IMR-90 (cell line): ENCODE results near the gene KNCN. TPM values are rescaled to one million over a fixed set of nuclear protein-coding genes. Genes with fewer than 3 reads are reported as not detected.

Experiments used
- ATAC-seq: fragments of 200-7000 bp; cut with Tn5 transposase; 2 replicates; pipeline ENCODE4 v1.9.1; 2020; ENCODE audit warnings: low read depth, mild to moderate bottlenecking, moderate library complexity
- BruUV-seq: library from RNA; stranded (reverse); fragments of 400-500 nt; replicated peaks from 2 replicates; lab custom pipeline; 2021; lab: Mats Ljungman, UMichigan
- CTCF ChIA-PET: fragments of 300-600 bp; formaldehyde crosslinking; extraction: SDS; loops from one replicate; lab custom pipeline; 2021; ENCODE audit warnings: antibody characterized with exemption; lab: Yijun Ruan, JAX
- POLR2A ChIA-PET: fragments of 300-600 bp; sonication (Branson Sonifier 250); formaldehyde crosslinking; loops from one replicate; lab custom pipeline; 2022; ENCODE audit warnings: antibody characterized with exemption; ENCODE audit not compliant: unreplicated experiment; lab: Charles Lee
- DNase-seq: peaks from one replicate; pipeline ENCODE4 v3.0.0; 2013
- H2AFZ ChIP-seq: replicated peaks from 2 replicates; pipeline ENCODE3; 2013; ENCODE audit warnings: low read length, mild to moderate bottlenecking; ENCODE audit not compliant: poor library complexity
- H2AK5ac ChIP-seq: 2 replicates; pipeline ENCODE4 v1.6.1; 2013; ENCODE audit warnings: low read depth, low read length, inconsistent platforms
- H2AK9ac ChIP-seq: replicated peaks from 2 replicates; pipeline ENCODE3; 2013; ENCODE audit warnings: mild to moderate bottlenecking, low read depth, low read length, moderate library complexity; ENCODE audit not compliant: poor library complexity
- H2BK120ac ChIP-seq: 2 replicates; pipeline ENCODE4 v1.6.1; 2013; ENCODE audit warnings: low read depth, low read length, inconsistent platforms
- H2BK15ac ChIP-seq: 3 replicates; pipeline ENCODE4 v1.6.1; 2013; ENCODE audit warnings: low read depth, low read length, inconsistent platforms
- H2BK20ac ChIP-seq: 2 replicates; pipeline ENCODE4 v1.6.1; 2013; ENCODE audit warnings: low read depth, mild to moderate bottlenecking, inconsistent platforms, low read length, moderate library complexity
- H2BK5ac ChIP-seq: 2 replicates; pipeline ENCODE4 v1.6.1; 2013; ENCODE audit warnings: mild to moderate bottlenecking, low read depth, low read length, inconsistent platforms; ENCODE audit not compliant: poor library complexity, severe bottlenecking
- H3K14ac ChIP-seq: replicated peaks from 2 replicates; pipeline ENCODE4 v1.6.1; 2013; ENCODE audit warnings: low read depth, low read length, inconsistent platforms
- H3K18ac ChIP-seq: 2 replicates; pipeline ENCODE4 v1.6.1; 2013; ENCODE audit warnings: low read depth, low read length, control low read depth
- H3K23ac ChIP-seq: 2 replicates; pipeline ENCODE4 v1.6.1; 2013; ENCODE audit warnings: low read depth, low read length, inconsistent platforms
- H3K27ac ChIP-seq: 2 replicates; pipeline ENCODE4 v1.5.1; 2013; ENCODE audit warnings: mild to moderate bottlenecking, control low read depth, low read length; ENCODE audit not compliant: insufficient read depth
- H3K27me3 ChIP-seq: 2 replicates; pipeline ENCODE4 v1.6.1; 2013; ENCODE audit warnings: low read length; ENCODE audit not compliant: control insufficient read depth, insufficient read depth
- H3K36me3 ChIP-seq: 2 replicates; pipeline ENCODE4 v1.6.1; 2013; ENCODE audit warnings: low read length, mixed read lengths; ENCODE audit not compliant: control insufficient read depth, insufficient read depth
- H3K4ac ChIP-seq: 2 replicates; pipeline ENCODE4 v1.6.1; 2013; ENCODE audit warnings: low read depth, low read length, inconsistent platforms
- H3K4me1 ChIP-seq: 2 replicates; pipeline ENCODE4 v1.6.1; 2013; ENCODE audit warnings: low read length, mixed read lengths; ENCODE audit not compliant: control insufficient read depth, insufficient read depth
- H3K4me2 ChIP-seq: 2 replicates; pipeline ENCODE4 v1.6.1; 2013; ENCODE audit warnings: low read depth, mild to moderate bottlenecking, control low read depth, low read length, moderate library complexity
- H3K4me3 ChIP-seq: 2 replicates; pipeline ENCODE4 v1.5.1; 2013; ENCODE audit warnings: low read depth, mild to moderate bottlenecking, control low read depth, low read length, moderate library complexity; ENCODE audit not compliant: insufficient read depth
- H3K56ac ChIP-seq: 2 replicates; pipeline ENCODE4 v1.6.1; 2013; ENCODE audit warnings: low read length, inconsistent platforms; ENCODE audit not compliant: insufficient read depth; ENCODE audit errors: extremely low read depth
- H3K79me1 ChIP-seq, 2 experiments: 2 replicates each; pipeline ENCODE4 v1.6.1; 2013; ENCODE audit warnings: low read length in 2 of 2, inconsistent platforms in 1 of 2, low read depth in 1 of 2
- H3K9ac ChIP-seq: 2 replicates; pipeline ENCODE4 v1.6.1; 2013; ENCODE audit warnings: low read depth, low read length, control low read depth
- H3K9me1 ChIP-seq: 2 replicates; pipeline ENCODE4 v1.6.1; 2013; ENCODE audit warnings: low read length, inconsistent platforms; ENCODE audit not compliant: insufficient read depth
- H3K9me3 ChIP-seq: 2 replicates; pipeline ENCODE4 v1.6.1; 2013; ENCODE audit warnings: low read length; ENCODE audit not compliant: control insufficient read depth, insufficient read depth
- H4K20me1 ChIP-seq: 2 replicates; pipeline ENCODE4 v1.6.1; 2013; ENCODE audit warnings: low read length, inconsistent platforms; ENCODE audit not compliant: insufficient read depth
- H4K5ac ChIP-seq: 2 replicates; pipeline ENCODE4 v1.6.1; 2013; ENCODE audit warnings: mild to moderate bottlenecking, low read depth, low read length, control low read depth
- H4K8ac ChIP-seq, 2 experiments: 2 replicates each; pipeline ENCODE4 v1.6.1; 2013; ENCODE audit warnings: low read depth in 2 of 2, low read length in 2 of 2, control low read depth in 1 of 2, inconsistent platforms in 1 of 2
- H4K91ac ChIP-seq: 2 replicates; pipeline ENCODE4 v1.6.1; 2013; ENCODE audit warnings: low read depth, low read length, inconsistent platforms; ENCODE audit not compliant: insufficient read depth
- CHD1 ChIP-seq: IDR thresholded peaks from 2 replicates; pipeline ENCODE4 v1.6.1; 2012; ENCODE audit warnings: low read depth, low read length, improper control_type of control experiment
- MAFK ChIP-seq: IDR thresholded peaks from 2 replicates; pipeline ENCODE4 v1.6.1; 2012; ENCODE audit warnings: low read depth, low read length, improper control_type of control experiment
- MAZ ChIP-seq: IDR thresholded peaks from 2 replicates; pipeline ENCODE4 v1.6.1; 2012; ENCODE audit warnings: low read depth, mild to moderate bottlenecking, low read length, improper control_type of control experiment, moderate library complexity, borderline replicate concordance
- RCOR1 ChIP-seq: IDR thresholded peaks from 2 replicates; pipeline ENCODE4 v1.6.1; 2012; ENCODE audit warnings: mild to moderate bottlenecking, low read length, improper control_type of control experiment; ENCODE audit not compliant: insufficient replicate concordance
- whole genome bisulfite sequencing, 2 experiments: methylation state at CpG; one replicate each; pipeline versions ENCODE4 v1.1.5 to v1.1.7; 2013; ENCODE audit warnings: missing lambda C conversion rate in 2 of 2; ENCODE audit not compliant: insufficient read length in 1 of 2; ENCODE audit errors: extremely low coverage in 2 of 2; 5-methylcytosine and 5-hydroxymethylcytosine counted together
- dilution Hi-C: fragments of 300-500 bp; cut with HindIII; formaldehyde crosslinking; loops from one replicate; pipeline ENCODE4 v1.14.3; 2018; ENCODE audit warnings: low sequenced_read_pairs; ENCODE audit not compliant: unreplicated experiment
- in situ Hi-C: fragments of 300-500 bp; cut with MboI; formaldehyde crosslinking; loops from 3 replicates; pipeline ENCODE4 v1.14.3; 2019; ENCODE audit warnings: low sequenced_read_pairs, inconsistent platforms, mixed read lengths
- intact Hi-C: fragments of 100-400 bp; cut with micrococcal nuclease; formaldehyde crosslinking; loops from 2 replicates; pipeline ENCODE4 v1.10.0; 2022
- polyA plus RNA-seq, 3 experiments: library from polyadenylated mRNA; depleted of rRNA; stranded (reverse); fragments of >200 nt; gene quantifications; 2 replicates each; pipeline ENCODE4 v1.2.3, GENCODE V29; 2012; ENCODE audit warnings: low replicate concordance in 1 of 3
- total RNA-seq: library from RNA; depleted of rRNA; stranded (reverse); fragments of >200 nt; gene quantifications from 2 replicates; pipeline ENCODE4 v1.2.3, GENCODE V29; 2012
- TF ChIP-seq, protein P1 (sequence below): conservative IDR thresholded peaks from 2 replicates; pipeline ENCODE4 v1.5.1; 2012; ENCODE audit warnings: mild to moderate bottlenecking, low read depth, low read length, improper control_type of control experiment

Gene KNCN
- total and polyA plus RNA-seq, 2 of the 4 experiments (the other 2 are of a cell fraction), result not detected

GRCh38 chr1:46524843-46525242, 26.6 kb downstream of the KNCN start:
- no peak overlapping the region for H3K4me3 ChIP-seq
- H3K9ac ChIP-seq, result no peak overlapping the region
- no peak overlapping the region for H3K27ac ChIP-seq
- POLR2A ChIA-PET, result no interaction called here
- no peaks in the 10 kb centered on the region for H3K79me1 ChIP-seq
- no peak overlapping the region for H4K8ac ChIP-seq
- H2AK9ac ChIP-seq, result no peak overlapping the region
- CTCF ChIA-PET, result no interaction called here
- H3K23ac ChIP-seq, result no peak overlapping the region
- no peak for ATAC-seq
- no peaks in the 10 kb centered on the region for H3K9me3 ChIP-seq
- no peak overlapping the region for H2AFZ ChIP-seq
- H2AK5ac ChIP-seq, result no peak overlapping the region
- no peak overlapping the region for H3K4me2 ChIP-seq
- H2BK15ac ChIP-seq, result no peak overlapping the region
- H3K36me3 ChIP-seq, result no peaks in the 10 kb centered on the region
- H3K56ac ChIP-seq, result no peak overlapping the region
- intact Hi-C loops, result no loop called here
- H4K20me1 ChIP-seq, result 0 out of 2 replicates have a peak, but pooled peaks cover 3% of the 10 kb centered on the region
- no peak for TF ChIP-seq MAFK
- TF ChIP-seq, protein P1, sequence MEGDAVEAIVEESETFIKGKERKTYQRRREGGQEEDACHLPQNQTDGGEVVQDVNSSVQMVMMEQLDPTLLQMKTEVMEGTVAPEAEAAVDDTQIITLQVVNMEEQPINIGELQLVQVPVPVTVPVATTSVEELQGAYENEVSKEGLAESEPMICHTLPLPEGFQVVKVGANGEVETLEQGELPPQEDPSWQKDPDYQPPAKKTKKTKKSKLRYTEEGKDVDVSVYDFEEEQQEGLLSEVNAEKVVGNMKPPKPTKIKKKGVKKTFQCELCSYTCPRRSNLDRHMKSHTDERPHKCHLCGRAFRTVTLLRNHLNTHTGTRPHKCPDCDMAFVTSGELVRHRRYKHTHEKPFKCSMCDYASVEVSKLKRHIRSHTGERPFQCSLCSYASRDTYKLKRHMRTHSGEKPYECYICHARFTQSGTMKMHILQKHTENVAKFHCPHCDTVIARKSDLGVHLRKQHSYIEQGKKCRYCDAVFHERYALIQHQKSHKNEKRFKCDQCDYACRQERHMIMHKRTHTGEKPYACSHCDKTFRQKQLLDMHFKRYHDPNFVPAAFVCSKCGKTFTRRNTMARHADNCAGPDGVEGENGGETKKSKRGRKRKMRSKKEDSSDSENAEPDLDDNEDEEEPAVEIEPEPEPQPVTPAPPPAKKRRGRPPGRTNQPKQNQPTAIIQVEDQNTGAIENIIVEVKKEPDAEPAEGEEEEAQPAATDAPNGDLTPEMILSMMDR, result no peak
- TF ChIP-seq RCOR1, result no peak
- TF ChIP-seq MAZ, result no peak
- TF ChIP-seq CHD1, result no peak
- H4K91ac ChIP-seq, result no peak overlapping the region
- H3K14ac ChIP-seq, result no peak overlapping the region
- dilution Hi-C loops, result no loop called here
- WGBS, 2 experiments, result 43% methylated on average over 1 of the region's 5 CpGs; no CpG with 5 or more reads in 1 of the 2 experiments
- no peak overlapping the region for H2BK120ac ChIP-seq
- no peak overlapping the region for H2BK5ac ChIP-seq
- no peak overlapping the region for H3K18ac ChIP-seq
- no peak overlapping the region for H2BK20ac ChIP-seq
- no peak overlapping the region for H3K4ac ChIP-seq
- H3K4me1 ChIP-seq, result peaks cover 15% of the 10 kb centered on the region
- H3K9me1 ChIP-seq, result peaks cover 3% of the 10 kb centered on the region
- in situ Hi-C loops, result loop anchor here (5.0 kb wide), 3 partner anchors 48 to 118 kb away; no protein-coding TSS in a partner anchor
- peaks cover 36% of the 10 kb centered on the region for H3K27me3 ChIP-seq
- no TSS peak for BruUV-seq
- DNase-seq, result no peak
- no peak overlapping the region for H4K5ac ChIP-seq
